Spleen (tissue), 11 donors: Measurements from ENCODE around the gene STON1. TPM values are rescaled to one million over a fixed set of nuclear protein-coding genes. Genes with fewer than 3 reads are reported as not detected.

Experiments used
- DNase-seq: peaks from one replicate; pipeline ENCODE4 v3.0.0-alpha.2; 2020
- H3K27ac ChIP-seq, 8 donors: fragments of 200-600 bp; sonication (generic) in 7 of 8; 1 replicate in 4 of 8; 2 replicates in 4 of 8; pipeline versions ENCODE4 v1.5.0 to v1.8.0; 2016 to 2021; ENCODE audit warnings: inconsistent platforms in 4 of 8, mild to moderate bottlenecking in 4 of 8, moderate library complexity in 1 of 8
- H3K27me3 ChIP-seq, 7 donors: fragments of 200-600 bp; sonication (generic) in 6 of 7; replicated peaks in 1 of 7; 1 replicate in 4 of 7; 2 replicates in 3 of 7; pipeline versions ENCODE4 v1.5.0 to v1.8.0; 2016 to 2021; ENCODE audit warnings: inconsistent platforms in 3 of 7, mild to moderate bottlenecking in 1 of 7
- H3K36me3 ChIP-seq, 6 donors: fragments of 200-600 bp; sonication (generic) in 5 of 6; 1 replicate in 4 of 6; 2 replicates in 2 of 6; pipeline versions ENCODE4 v1.5.0 to v1.8.0; 2016 to 2021; ENCODE audit warnings: inconsistent platforms in 2 of 6
- H3K4me1 ChIP-seq, 6 donors: fragments of 200-600 bp; sonication (generic) in 5 of 6; 1 replicate in 3 of 6; 2 replicates in 3 of 6; pipeline versions ENCODE4 v1.5.0 to v1.8.0; 2016 to 2021; ENCODE audit warnings: inconsistent platforms in 3 of 6
- H3K4me3 ChIP-seq, 8 donors: fragments of 200-600 bp; sonication (generic) in 7 of 8; 1 replicate in 4 of 8; 2 replicates in 4 of 8; pipeline versions ENCODE4 v1.5.0 to v1.8.0; 2016 to 2021; ENCODE audit warnings: inconsistent platforms in 4 of 8, mild to moderate bottlenecking in 4 of 8, moderate library complexity in 2 of 8
- H3K9me3 ChIP-seq, 8 donors: fragments of 200-600 bp; sonication (generic) in 7 of 8; 1 replicate in 4 of 8; 2 replicates in 4 of 8; pipeline versions ENCODE4 v1.5.0 to v1.8.0; 2016 to 2021; ENCODE audit warnings: inconsistent platforms in 4 of 8
- POLR2A ChIP-seq, 3 donors: fragments of 450-650 bp; IDR thresholded peaks; one replicate each; pipeline ENCODE4 v1.5.1; 2017; ENCODE audit warnings: antibody characterized with exemption in 3 of 3, mild to moderate bottlenecking in 1 of 3
- POLR2AphosphoS5 ChIP-seq, 3 donors: sonication (generic); formaldehyde crosslinking; IDR thresholded peaks; one replicate each; pipeline ENCODE4 v1.5.1; 2017; ENCODE audit warnings: antibody characterized with exemption in 3 of 3
- WGBS, 5 donors: extraction: QIAGEN DNeasy Blood & Tissue Kit in 3 of 5; methylation state at CpG; one replicate each; pipeline versions ENCODE4 v1.1.5 to v1.1.7; 2013 to 2018; 5-methylcytosine and 5-hydroxymethylcytosine counted together
- intact Hi-C: fragments of 100-400 bp; cut with DNase I; formaldehyde crosslinking; loops from one replicate; pipeline ENCODE4 v1.15.0; 2023; ENCODE audit warnings: low total_unique reads
- polyA plus RNA-seq, 3 donors: library from polyadenylated mRNA; stranded (reverse); fragments of 200-250 nt; gene quantifications; one replicate each; pipeline ENCODE4 v1.2.1, GENCODE V29; 2013
- total RNA-seq, 7 donors: library from RNA; depleted of rRNA in 3 of 7; stranded (reverse); fragments of >200 nt in 3 of 7; fragmentation: NEBNext Ultra II Directional in 4 of 7; extraction: Animal tissue kit (Norgen Biotek cat#: 25700) in 4 of 7; gene quantifications; one replicate each; pipeline versions ENCODE4 v1.1.0 to v1.2.1, GENCODE V29; 2016 to 2021
- TF ChIP-seq, protein P1 (sequence below), 11 experiments: fragments of 200-600 bp in 7 of 11; fragments of 450-650 bp in 4 of 11; sonication (generic) in 4 of 11; IDR thresholded peaks in 8 of 11; conservative IDR thresholded peaks in 3 of 11; 1 replicate in 7 of 11; 2 replicates in 4 of 11; pipeline versions ENCODE4 v1.4.0 to v1.8.0; 2016 to 2021; ENCODE audit warnings: antibody characterized with exemption in 11 of 11, inconsistent platforms in 4 of 11, mild to moderate bottlenecking in 1 of 11
- donor health status: healthy with polysubstance abuse.
- donor health status: DM: no; HTN: no; CAD: no; lungs with moderate emphysema.
- donor health status: DM: no; HTN: no; CAD: no.
- donor health status: Bipolar disorder and iron deficiency.
- donor health status: healthy.
- donor health status: DM: no; HTN: no; CAD: no.
- donor health status: DM: yes; HTN: yes; CAD: no.

STON1 gene
- total and polyA plus RNA-seq, 10 donors: 2.1 to 31.0 (median 20.4) TPM

DNA sequence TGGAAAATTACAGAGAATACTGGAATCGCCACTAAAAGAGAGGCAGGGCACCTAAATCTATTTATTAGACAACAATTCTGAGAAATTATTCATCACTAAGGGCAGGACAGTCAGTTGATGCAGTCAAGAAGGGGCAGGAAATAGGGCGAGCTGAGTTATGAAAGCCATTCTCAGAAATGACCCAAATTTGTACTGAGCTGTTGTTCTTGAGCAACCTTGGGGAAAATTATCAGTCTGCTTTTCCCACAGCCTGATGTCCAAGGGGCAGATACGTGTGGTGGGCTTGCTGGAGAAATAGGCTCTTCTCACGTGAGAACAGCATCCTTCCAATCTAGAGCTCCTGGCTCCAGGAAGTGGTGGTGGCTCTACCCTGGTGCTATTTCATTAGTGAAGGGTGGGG, 38.6 kb downstream of the STON1 start:
- Histone ChIP-seq H3K4me1 (peaks cover 0 to 14% (median 6%) of the 10 kb centered on the region in 6 donors), H3K9me3 (no peaks in the 10 kb centered on the region), H3K4me3 (no peak overlapping the region), H3K36me3 (no peaks in the 10 kb centered on the region), H3K27ac (peak overlapping the region in 7 of 8 donors; percentile 27 to 69 (median 56)), H3K27me3 (no peaks in the 10 kb centered on the region)
- intact Hi-C loops: no loop called here
- DNase-seq: no peak
- TF ChIP-seq POLR2AphosphoS5 (IDR thresholded peaks at IDR 0.05): peak in 1 of 3 donors; percentile 16
- no peak for TF ChIP-seq POLR2A (IDR thresholded peaks at IDR 0.05)
- TF ChIP-seq, protein P1, sequence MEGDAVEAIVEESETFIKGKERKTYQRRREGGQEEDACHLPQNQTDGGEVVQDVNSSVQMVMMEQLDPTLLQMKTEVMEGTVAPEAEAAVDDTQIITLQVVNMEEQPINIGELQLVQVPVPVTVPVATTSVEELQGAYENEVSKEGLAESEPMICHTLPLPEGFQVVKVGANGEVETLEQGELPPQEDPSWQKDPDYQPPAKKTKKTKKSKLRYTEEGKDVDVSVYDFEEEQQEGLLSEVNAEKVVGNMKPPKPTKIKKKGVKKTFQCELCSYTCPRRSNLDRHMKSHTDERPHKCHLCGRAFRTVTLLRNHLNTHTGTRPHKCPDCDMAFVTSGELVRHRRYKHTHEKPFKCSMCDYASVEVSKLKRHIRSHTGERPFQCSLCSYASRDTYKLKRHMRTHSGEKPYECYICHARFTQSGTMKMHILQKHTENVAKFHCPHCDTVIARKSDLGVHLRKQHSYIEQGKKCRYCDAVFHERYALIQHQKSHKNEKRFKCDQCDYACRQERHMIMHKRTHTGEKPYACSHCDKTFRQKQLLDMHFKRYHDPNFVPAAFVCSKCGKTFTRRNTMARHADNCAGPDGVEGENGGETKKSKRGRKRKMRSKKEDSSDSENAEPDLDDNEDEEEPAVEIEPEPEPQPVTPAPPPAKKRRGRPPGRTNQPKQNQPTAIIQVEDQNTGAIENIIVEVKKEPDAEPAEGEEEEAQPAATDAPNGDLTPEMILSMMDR (IDR thresholded peaks at IDR 0.05 in 8 of 11, conservative IDR thresholded peaks at IDR 0.05 in 3 of 11): no peak
- WGBS, 5 donors: 35 to 68% (median 53%) methylated on average over 4 of the region's 4 CpGs

DNA sequence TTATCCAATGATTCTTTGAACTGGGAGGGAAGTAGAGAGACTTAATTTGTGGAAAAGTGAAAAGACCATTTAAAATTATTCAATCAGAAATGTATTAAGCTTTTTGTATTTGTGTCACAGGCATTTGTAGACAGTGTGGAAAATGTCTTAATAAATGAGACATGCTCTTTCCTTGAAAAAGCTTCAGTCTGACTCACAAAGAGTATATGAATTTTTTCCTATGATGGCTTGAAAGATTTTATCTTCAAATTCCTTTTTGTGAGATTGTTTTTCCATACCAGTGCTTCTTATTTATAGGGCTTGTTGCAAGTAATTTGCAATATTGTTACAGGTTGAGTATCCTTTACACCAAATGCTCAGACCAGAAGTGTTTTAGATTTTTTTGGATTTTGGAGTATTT, 39.5 kb downstream of the STON1 start:
- Histone ChIP-seq H3K27ac (peak overlapping the region in 4 of 8 donors; percentile 25 to 69 (median 58)), H3K4me3 (no peak overlapping the region), H3K36me3 (no peaks in the 10 kb centered on the region), H3K4me1 (peaks cover 0 to 14% (median 6%) of the 10 kb centered on the region in 6 donors), H3K27me3 (no peaks in the 10 kb centered on the region), H3K9me3 (no peaks in the 10 kb centered on the region)
- intact Hi-C loops: no loop called here
- TF ChIP-seq, protein P1 (IDR thresholded peaks at IDR 0.05 in 8 of 11, conservative IDR thresholded peaks at IDR 0.05 in 3 of 11): no peak
- TF ChIP-seq POLR2A (IDR thresholded peaks at IDR 0.05) (no peak), POLR2AphosphoS5 (IDR thresholded peaks at IDR 0.05) (no peak)
- DNase-seq: no peak

DNA sequence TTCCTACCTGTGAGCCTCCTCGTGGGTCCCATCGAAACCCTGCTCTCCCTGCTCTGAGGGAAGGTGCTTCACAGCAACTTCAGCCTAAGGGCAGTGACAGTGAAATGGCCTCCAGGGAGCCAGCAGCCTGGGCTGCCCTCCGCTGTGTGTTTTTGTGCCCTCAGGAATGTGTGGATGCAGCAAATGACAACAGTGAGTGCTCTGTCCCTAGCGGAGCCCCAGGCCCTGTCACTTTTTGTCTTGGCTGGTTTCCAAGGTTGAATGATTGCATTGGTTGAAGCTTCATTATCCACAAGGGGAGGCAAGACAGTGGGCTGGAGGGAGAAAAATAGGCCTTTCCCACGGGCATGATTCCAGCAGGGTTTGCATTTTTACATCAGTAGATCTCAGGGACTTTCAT, 42.9 kb downstream of the STON1 start:
- H3K4me3 ChIP-seq: no peak overlapping the region

More for the DNA sequence above, 42.9 kb downstream of the STON1 start:
- Histone ChIP-seq H3K4me1 (peaks cover 0 to 14% (median 5%) of the 10 kb centered on the region in 6 donors), H3K36me3 (no peaks in the 10 kb centered on the region), H3K9me3 (no peaks in the 10 kb centered on the region), H3K27me3 (no peaks in the 10 kb centered on the region), H3K27ac (peak overlapping the region in 3 of 8 donors; percentile 0 to 31 (median 25))
- TF ChIP-seq, protein P1 (IDR thresholded peaks at IDR 0.05 in 8 of 11, conservative IDR thresholded peaks at IDR 0.05 in 3 of 11): no peak
- TF ChIP-seq POLR2A (IDR thresholded peaks at IDR 0.05) (no peak), POLR2AphosphoS5 (IDR thresholded peaks at IDR 0.05) (peak in 2 of 3 donors; percentile 10 to 23)
- DNase-seq: no peak
- intact Hi-C loops: no loop called here
- WGBS, 5 donors: 64 to 79% (median 74%) methylated on average over 5 of the region's 5 CpGs
